Trophoblast cell (in vitro differentiated cells and primary cell): ENCODE measurements around the gene CCDC187.

Source experiments
- DNase-seq, 2 donors: peaks; one replicate each; pipeline ENCODE4 v3.0.0-alpha.2; 2016
- H2AFZ ChIP-seq: 2 replicates; pipeline ENCODE4 v1.6.1; 2013; ENCODE audit warnings: low read length, moderate library complexity, mild to moderate bottlenecking; ENCODE audit not compliant: insufficient read depth, poor library complexity
- H2AK5ac ChIP-seq: 2 replicates; pipeline ENCODE4 v1.6.1; 2013; ENCODE audit warnings: mild to moderate bottlenecking, low read length
- H2BK120ac ChIP-seq: 2 replicates; pipeline ENCODE4 v1.6.1; 2013; ENCODE audit warnings: low read length, mild to moderate bottlenecking, moderate library complexity; ENCODE audit not compliant: insufficient read depth, poor library complexity
- H2BK12ac ChIP-seq: 2 replicates; pipeline ENCODE4 v1.6.1; 2013; ENCODE audit warnings: mild to moderate bottlenecking, low read length, moderate library complexity
- H2BK5ac ChIP-seq: 2 replicates; pipeline ENCODE4 v1.6.1; 2013; ENCODE audit warnings: low read length, low read depth, moderate library complexity, mild to moderate bottlenecking; ENCODE audit not compliant: poor library complexity
- H3K14ac ChIP-seq: 2 replicates; pipeline ENCODE4 v1.6.1; 2013; ENCODE audit warnings: mild to moderate bottlenecking, low read length
- H3K18ac ChIP-seq: 2 replicates; pipeline ENCODE4 v1.6.1; 2013; ENCODE audit warnings: mild to moderate bottlenecking, low read length
- H3K23ac ChIP-seq: 2 replicates; pipeline ENCODE4 v1.6.1; 2013; ENCODE audit warnings: low read length
- H3K27ac ChIP-seq: 2 replicates; pipeline ENCODE4 v1.5.1; 2013; ENCODE audit warnings: low read depth, mild to moderate bottlenecking, inconsistent platforms, low read length, moderate library complexity
- H3K27me3 ChIP-seq: 2 replicates; pipeline ENCODE4 v1.6.1; 2013; ENCODE audit warnings: inconsistent platforms, mild to moderate bottlenecking, low read length, moderate library complexity; ENCODE audit not compliant: insufficient read depth
- H3K36me3 ChIP-seq, 2 experiments: 1 replicate in 1 of 2; 2 replicates in 1 of 2; pipeline ENCODE4 v1.6.1; 2013; ENCODE audit warnings: low read length in 2 of 2, mild to moderate bottlenecking in 2 of 2, moderate library complexity in 1 of 2; ENCODE audit not compliant: insufficient read depth in 2 of 2, control insufficient read depth in 1 of 2
- H3K4ac ChIP-seq: 2 replicates; pipeline ENCODE4 v1.6.1; 2013; ENCODE audit warnings: low read depth, mild to moderate bottlenecking, low read length, moderate library complexity
- H3K4me1 ChIP-seq, 2 experiments: 1 replicate in 1 of 2; 2 replicates in 1 of 2; pipeline ENCODE4 v1.6.1; 2013; ENCODE audit warnings: low read length in 2 of 2, mild to moderate bottlenecking in 2 of 2, moderate library complexity in 1 of 2; ENCODE audit not compliant: insufficient read depth in 2 of 2, control insufficient read depth in 1 of 2
- H3K4me2 ChIP-seq: 2 replicates; pipeline ENCODE4 v1.6.1; 2013; ENCODE audit warnings: inconsistent platforms, mild to moderate bottlenecking, low read length, moderate library complexity
- H3K4me3 ChIP-seq: 2 replicates; pipeline ENCODE4 v1.5.1; 2013; ENCODE audit warnings: mild to moderate bottlenecking, low read depth, low read length, inconsistent platforms
- H3K79me1 ChIP-seq: one replicate; pipeline ENCODE4 v1.6.1; 2013; ENCODE audit warnings: low read length
- H3K79me2 ChIP-seq: 2 replicates; pipeline ENCODE4 v1.6.1; 2013; ENCODE audit warnings: low read length, mild to moderate bottlenecking; ENCODE audit not compliant: control insufficient read depth, insufficient read depth, poor library complexity
- H3K9ac ChIP-seq: 2 replicates; pipeline ENCODE4 v1.6.1; 2013; ENCODE audit warnings: mild to moderate bottlenecking, low read length
- H3K9me3 ChIP-seq: 2 replicates; pipeline ENCODE4 v1.6.1; 2013; ENCODE audit warnings: low read depth, mild to moderate bottlenecking, control low read depth, inconsistent platforms, low read length; ENCODE audit not compliant: insufficient read depth
- H4K12ac ChIP-seq: 2 replicates; pipeline ENCODE4 v1.6.1; 2013; ENCODE audit warnings: low read depth, mild to moderate bottlenecking, low read length, moderate library complexity
- H4K8ac ChIP-seq: 2 replicates; pipeline ENCODE4 v1.6.1; 2013; ENCODE audit warnings: low read depth, mild to moderate bottlenecking, low read length, moderate library complexity
- H4K91ac ChIP-seq: one replicate; pipeline ENCODE4 v1.6.1; 2013; ENCODE audit warnings: low read depth, mild to moderate bottlenecking, low read length, moderate library complexity
- WGBS: extraction: QIAGEN DNeasy Blood & Tissue Kit; methylation state at CpG from one replicate; pipeline ENCODE4 v1.1.7; 2013; ENCODE audit warnings: missing lambda C conversion rate; ENCODE audit not compliant: insufficient read length, insufficient coverage; ENCODE audit errors: extremely low coverage; 5-methylcytosine and 5-hydroxymethylcytosine counted together

CCDC187 gene

DNA sequence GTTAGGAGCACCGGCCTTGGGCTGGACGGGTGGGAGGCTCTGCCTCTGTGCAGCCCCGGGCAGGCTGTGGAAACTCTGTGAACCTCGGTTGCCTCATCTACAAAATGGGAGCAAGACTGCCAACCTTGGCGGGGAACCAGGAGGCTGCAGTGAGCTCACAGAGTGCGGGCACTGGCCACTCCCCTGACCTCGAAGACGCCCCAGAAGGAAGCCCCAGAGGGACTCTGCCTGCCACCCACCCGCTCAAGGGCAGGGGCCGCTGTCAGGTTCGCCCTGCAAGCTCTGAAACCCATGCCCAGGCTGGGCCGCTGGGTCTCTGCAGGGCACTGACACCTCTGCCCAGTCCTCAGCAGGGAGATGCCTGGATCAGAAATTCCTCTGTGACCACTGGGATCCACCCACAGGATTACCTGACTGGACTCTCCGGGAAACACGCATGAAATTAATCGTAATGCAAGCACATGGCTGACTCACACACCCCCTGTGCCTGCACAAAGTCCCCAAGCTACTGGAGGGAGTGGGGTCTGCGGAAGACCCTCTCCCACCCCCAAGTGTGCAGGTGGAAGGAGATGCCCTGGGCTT, 7.4 kb downstream of the CCDC187 start:
- Histone ChIP-seq H3K4me2 (no peak overlapping the region), H3K4ac (no peak overlapping the region), H4K91ac (no peak overlapping the region), H3K79me1 (no peaks in the 10 kb centered on the region), H3K14ac (no peak overlapping the region), H3K27ac (no peak overlapping the region), H3K4me1 (no peaks in the 10 kb centered on the region), H3K79me2 (no peaks in the 10 kb centered on the region), H3K27me3 (no peaks in the 10 kb centered on the region), H3K23ac (no peak overlapping the region), H2BK12ac (no peak overlapping the region), H4K12ac (no peak overlapping the region), H3K36me3 (no peaks in the 10 kb centered on the region), H2BK120ac (no peak overlapping the region), H3K9ac (no peak overlapping the region), H3K18ac (no peak overlapping the region), H2AFZ (no peak overlapping the region), H3K9me3 (peaks cover 18% of the 10 kb centered on the region), H2BK5ac (no peak overlapping the region), H2AK5ac (no peak overlapping the region), H3K4me3 (no peak overlapping the region), H4K8ac (no peak overlapping the region)
- WGBS = no CpG with 5 or more reads among the region's 16 CpGs
- no peak for DNase-seq

DNA sequence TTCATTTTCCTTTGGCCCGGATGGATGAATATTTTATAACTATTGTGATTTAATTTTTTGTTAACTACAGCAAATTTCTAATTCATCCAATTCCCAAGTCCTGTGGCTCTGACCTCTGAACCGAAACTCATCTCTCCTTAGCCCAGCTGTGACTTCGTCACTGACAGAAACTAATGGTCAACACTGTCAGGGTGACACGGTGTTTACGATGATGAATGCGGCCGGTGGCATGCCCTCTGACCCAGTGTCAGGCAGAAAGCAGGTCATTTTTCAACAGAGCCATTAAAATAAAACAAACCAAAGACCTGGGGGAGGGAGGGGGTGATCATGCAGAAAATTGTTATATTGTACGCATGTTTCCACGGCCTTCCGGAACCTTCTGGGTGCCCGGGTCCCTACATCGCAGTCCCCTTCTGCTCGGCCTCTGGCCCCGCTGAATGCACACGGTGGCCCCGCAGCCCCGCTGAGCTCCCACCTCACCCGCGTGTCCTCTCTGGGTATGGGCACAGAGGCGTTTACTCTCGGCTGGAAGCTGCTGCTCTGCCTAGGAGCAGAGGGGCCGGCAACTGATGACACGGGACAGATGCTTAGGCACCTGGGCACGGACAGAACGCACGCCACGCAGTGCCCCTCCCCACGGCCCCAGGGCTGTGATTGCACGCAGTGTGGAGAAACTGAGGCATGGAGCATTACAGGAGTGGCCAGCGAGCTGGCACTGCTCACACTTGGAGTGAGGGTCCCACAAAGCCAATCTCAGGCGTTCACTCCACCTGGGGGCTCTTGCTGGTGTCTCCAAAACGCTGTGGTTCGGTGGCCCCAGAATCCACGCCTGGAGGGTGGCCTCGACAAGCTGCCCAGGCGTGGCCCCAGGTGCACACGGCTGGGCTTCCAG, 8.1 kb downstream of the CCDC187 start:
- no peaks in the 10 kb centered on the region for H3K4me1 ChIP-seq
- H3K27ac ChIP-seq = no peak overlapping the region
- no peaks in the 10 kb centered on the region for H3K36me3 ChIP-seq
- no peak overlapping the region for H3K4me3 ChIP-seq
- H3K4me2 ChIP-seq = no peak overlapping the region
- H3K23ac ChIP-seq = no peak overlapping the region
- H2AFZ ChIP-seq = no peak overlapping the region
- no peak for DNase-seq
- H4K91ac ChIP-seq = no peak overlapping the region
- no peak overlapping the region for H4K8ac ChIP-seq
- no CpG with 5 or more reads among the region's 37 CpGs for WGBS
- no peak overlapping the region for H2BK5ac ChIP-seq
- no peak overlapping the region for H3K14ac ChIP-seq
- no peaks in the 10 kb centered on the region for H3K79me2 ChIP-seq
- no peak overlapping the region for H3K9ac ChIP-seq
- H3K79me1 ChIP-seq = no peaks in the 10 kb centered on the region
- no peak overlapping the region for H4K12ac ChIP-seq
- peaks cover 18% of the 10 kb centered on the region for H3K9me3 ChIP-seq
- H3K27me3 ChIP-seq = no peaks in the 10 kb centered on the region
- no peak overlapping the region for H3K4ac ChIP-seq
- no peak overlapping the region for H2BK120ac ChIP-seq
- H2AK5ac ChIP-seq = no peak overlapping the region
- H3K18ac ChIP-seq = no peak overlapping the region
- no peak overlapping the region for H2BK12ac ChIP-seq

DNA sequence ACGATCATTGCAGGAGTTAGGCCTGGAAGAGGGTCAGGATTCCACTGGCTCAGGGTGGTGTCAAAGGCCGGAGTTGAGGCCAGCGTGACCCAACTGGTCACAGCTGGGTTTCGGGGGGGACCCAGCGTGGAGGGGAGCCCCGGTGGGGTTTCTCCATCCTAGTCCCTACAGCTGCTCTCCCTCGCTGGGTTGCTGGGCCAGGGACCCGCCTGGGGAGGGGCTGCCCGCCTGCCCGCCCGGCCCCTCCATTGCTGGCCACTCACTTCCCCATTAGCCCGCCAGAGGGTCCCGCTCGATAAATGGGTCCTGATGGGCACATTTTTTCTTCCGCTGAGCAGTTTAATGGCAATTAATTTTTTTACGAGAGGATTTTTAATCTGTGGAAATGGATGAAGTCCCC, 8.8 kb downstream of the CCDC187 start:
- H3K27me3 ChIP-seq = no peaks in the 10 kb centered on the region
- no peaks in the 10 kb centered on the region for H3K4me1 ChIP-seq
- H2BK12ac ChIP-seq = no peak overlapping the region
- no peaks in the 10 kb centered on the region for H3K79me2 ChIP-seq
- no peak overlapping the region for H3K18ac ChIP-seq
- H3K9ac ChIP-seq = no peak overlapping the region
- H3K9me3 ChIP-seq = peaks cover 18% of the 10 kb centered on the region
- no peak overlapping the region for H3K27ac ChIP-seq
- H2AFZ ChIP-seq = no peak overlapping the region
- H3K4ac ChIP-seq = no peak overlapping the region
- no peak overlapping the region for H2BK5ac ChIP-seq
- no peak overlapping the region for H4K12ac ChIP-seq
- no peaks in the 10 kb centered on the region for H3K79me1 ChIP-seq
- H3K23ac ChIP-seq = no peak overlapping the region
- H3K4me3 ChIP-seq = no peak overlapping the region
- WGBS = no CpG with 5 or more reads among the region's 16 CpGs
- no peak overlapping the region for H3K4me2 ChIP-seq
- no peak for DNase-seq
- no peak overlapping the region for H4K91ac ChIP-seq
- no peak overlapping the region for H4K8ac ChIP-seq
- H2BK120ac ChIP-seq = no peak overlapping the region
- H3K14ac ChIP-seq = no peak overlapping the region
- H3K36me3 ChIP-seq = no peaks in the 10 kb centered on the region
- H2AK5ac ChIP-seq = no peak overlapping the region

DNA sequence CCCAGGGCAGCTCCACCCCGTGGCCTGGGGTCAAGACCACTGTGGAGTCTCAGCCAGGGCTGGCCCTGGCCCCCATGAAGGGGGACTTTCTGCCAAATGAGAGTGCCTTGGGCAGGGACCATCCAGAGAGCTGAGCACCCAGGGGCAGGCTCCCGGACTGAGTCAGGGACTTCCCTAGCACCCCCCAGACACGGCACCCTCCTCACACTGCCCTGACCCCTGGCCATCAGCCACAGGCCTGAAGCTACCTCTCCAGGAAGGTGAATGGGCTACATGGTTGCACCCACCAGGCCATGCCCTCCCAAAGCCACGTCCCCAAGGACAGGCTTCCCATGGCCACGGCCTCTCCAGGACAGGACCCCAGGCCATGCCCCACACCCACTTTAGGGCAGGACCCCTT, 9.5 kb downstream of the CCDC187 start:
- no peak overlapping the region for H2BK12ac ChIP-seq
- H3K27ac ChIP-seq = no peak overlapping the region
- H3K79me1 ChIP-seq = no peaks in the 10 kb centered on the region
- H3K4me3 ChIP-seq = peak overlapping the region; percentile 10
- no peak overlapping the region for H4K8ac ChIP-seq
- H3K36me3 ChIP-seq = no peaks in the 10 kb centered on the region
- H2AFZ ChIP-seq = no peak overlapping the region
- no peak overlapping the region for H4K12ac ChIP-seq
- no peaks in the 10 kb centered on the region for H3K79me2 ChIP-seq
- no peak overlapping the region for H3K23ac ChIP-seq
- H3K27me3 ChIP-seq = no peaks in the 10 kb centered on the region
- no peak overlapping the region for H2AK5ac ChIP-seq
- no peak overlapping the region for H3K14ac ChIP-seq
- H3K4me1 ChIP-seq = no peaks in the 10 kb centered on the region
- no peak overlapping the region for H4K91ac ChIP-seq
- H3K4ac ChIP-seq = no peak overlapping the region
- DNase-seq = no peak
- H3K9ac ChIP-seq = no peak overlapping the region
- H2BK120ac ChIP-seq = no peak overlapping the region
- no peak overlapping the region for H2BK5ac ChIP-seq
- no CpG with 5 or more reads among the region's 5 CpGs for WGBS
- peaks cover 18% of the 10 kb centered on the region for H3K9me3 ChIP-seq
- no peak overlapping the region for H3K4me2 ChIP-seq
- no peak overlapping the region for H3K18ac ChIP-seq
